Caco-2 (cell line): ENCODE results near the gene TRIB2. TPM values are rescaled to one million over a fixed set of nuclear protein-coding genes. Genes with fewer than 3 reads are reported as not detected.

Source experiments
- BruUV-seq: library from RNA; stranded (reverse); fragments of 400-500 nt; replicated peaks from 2 replicates; lab custom pipeline; 2021; lab: Mats Ljungman, UMichigan
- CTCF ChIA-PET: fragments of 300-600 bp; sonication (Branson Sonifier 250); formaldehyde crosslinking; loops from one replicate; lab custom pipeline; 2022; ENCODE audit warnings: antibody characterized with exemption; lab: Charles Lee
- POLR2A ChIA-PET: fragments of 300-600 bp; sonication (Branson Sonifier 250); formaldehyde crosslinking; loops from one replicate; lab custom pipeline; 2022; ENCODE audit warnings: antibody characterized with exemption; lab: Charles Lee
- DNase-seq, 2 experiments: peaks; one replicate each; pipeline versions ENCODE4 v3.0.0 to v3.0.0-alpha.2; 2020 to 2022
- H3K27me3 ChIP-seq: replicated peaks from 2 replicates; pipeline ENCODE4 v1.6.0; 2011; ENCODE audit warnings: low read length; ENCODE audit not compliant: control insufficient read depth, insufficient read depth
- H3K36me3 ChIP-seq: 2 replicates; pipeline ENCODE4 v1.5.1; 2011; ENCODE audit warnings: low read length; ENCODE audit not compliant: control insufficient read depth, insufficient read depth
- H3K4me1 ChIP-seq: fragments of 250-450 bp; sonication (Bioruptor Pico); 2 replicates; pipeline ENCODE4 v1.5.1; 2020; ENCODE audit warnings: mild to moderate bottlenecking
- H3K4me3 ChIP-seq: 2 replicates; pipeline ENCODE4 v1.5.1; 2011; ENCODE audit warnings: low read depth, mild to moderate bottlenecking, control low read depth, low read length
- H3K9me3 ChIP-seq: fragments of 250-450 bp; sonication (Bioruptor Pico); 2 replicates; pipeline ENCODE4 v1.5.1; 2020; ENCODE audit warnings: mild to moderate bottlenecking, moderate library complexity
- H3K27ac Mint-ChIP-seq: one replicate; pipeline ENCODE4 v1.8.0; 2022; ENCODE audit warnings: mixed read lengths; ENCODE audit not compliant: unreplicated experiment
- H3K27me3 Mint-ChIP-seq: one replicate; pipeline ENCODE4 v1.8.0; 2022; ENCODE audit warnings: mixed read lengths; ENCODE audit not compliant: insufficient read depth, unreplicated experiment
- H3K36me3 Mint-ChIP-seq: one replicate; pipeline ENCODE4 v1.8.0; 2022; ENCODE audit warnings: mild to moderate bottlenecking, mixed read lengths; ENCODE audit not compliant: insufficient read depth, unreplicated experiment
- H3K4me1 Mint-ChIP-seq: one replicate; pipeline ENCODE4 v1.8.0; 2022; ENCODE audit warnings: low read depth, mixed read lengths; ENCODE audit not compliant: unreplicated experiment
- H3K4me3 Mint-ChIP-seq: one replicate; pipeline ENCODE4 v1.8.0; 2022; ENCODE audit warnings: mild to moderate bottlenecking, moderate library complexity, mixed read lengths; ENCODE audit not compliant: unreplicated experiment
- H3K9me3 Mint-ChIP-seq: one replicate; pipeline ENCODE4 v1.8.0; 2022; ENCODE audit warnings: mixed read lengths; ENCODE audit not compliant: unreplicated experiment
- intact Hi-C: fragments of 100-400 bp; cut with micrococcal nuclease; formaldehyde crosslinking; loops from one replicate; pipeline ENCODE4 v1.10.0; 2022; ENCODE audit not compliant: unreplicated experiment
- total RNA-seq: library from RNA; stranded (reverse); gene quantifications from 2 replicates; pipeline ENCODE4 v1.2.3, GENCODE V29; 2022
- TF ChIP-seq, protein P1 (sequence below), 2 experiments: fragments of 200-600 bp in 1 of 2; IDR thresholded peaks; 1 replicate in 1 of 2; 2 replicates in 1 of 2; pipeline versions ENCODE4 v1.5.1 to v1.8.0; 2011 to 2022; ENCODE audit warnings: antibody characterized with exemption in 1 of 2, control low read depth in 1 of 2, inconsistent platforms in 1 of 2, low read depth in 1 of 2, low read length in 1 of 2, mild to moderate bottlenecking in 1 of 2, moderate library complexity in 1 of 2; ENCODE audit not compliant: insufficient read depth in 1 of 2, severe bottlenecking in 1 of 2, unreplicated experiment in 1 of 2

The TRIB2 gene
- total RNA-seq, 1 experiment from 2014 or later: 2.9 TPM

DNA sequence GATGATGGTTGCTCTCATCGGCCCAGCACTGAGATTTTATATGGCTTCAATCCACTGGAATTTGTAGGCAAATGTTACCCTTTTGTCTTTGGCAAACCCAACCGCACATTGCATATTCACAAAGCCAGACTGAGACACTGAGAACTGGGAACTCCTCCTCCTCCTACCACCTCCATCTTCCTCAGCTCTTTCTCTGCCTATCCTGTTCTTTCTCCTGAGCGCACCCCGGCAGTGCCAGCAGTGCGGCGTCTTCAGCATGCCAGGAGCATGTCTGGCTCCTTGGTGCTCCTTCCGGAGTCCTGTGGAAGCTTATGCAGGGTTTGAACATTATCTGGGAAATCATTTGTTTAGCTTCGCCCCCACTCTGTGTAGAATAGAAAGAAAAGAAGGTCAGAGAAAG, 50.8 kb downstream of the TRIB2 start:
- BruUV-seq: no TSS peak
- Histone ChIP-seq H3K36me3 (no peaks in the 10 kb centered on the region), H3K4me3 (no peak overlapping the region), H3K4me1 (no peaks in the 10 kb centered on the region), H3K27me3 (no peaks in the 10 kb centered on the region), H3K9me3 (no peaks in the 10 kb centered on the region)
- H3K36me3 Mint-ChIP-seq: no peaks in the 10 kb centered on the region
- no peak overlapping the region for H3K4me3 Mint-ChIP-seq
- no peak overlapping the region for H3K27ac Mint-ChIP-seq
- DNase-seq: no peak
- ChIA-PET POLR2A (no interaction called here), CTCF (no interaction called here)
- intact Hi-C loops: no loop called here
- H3K9me3 Mint-ChIP-seq: no peaks in the 10 kb centered on the region
- TF ChIP-seq, protein P1, sequence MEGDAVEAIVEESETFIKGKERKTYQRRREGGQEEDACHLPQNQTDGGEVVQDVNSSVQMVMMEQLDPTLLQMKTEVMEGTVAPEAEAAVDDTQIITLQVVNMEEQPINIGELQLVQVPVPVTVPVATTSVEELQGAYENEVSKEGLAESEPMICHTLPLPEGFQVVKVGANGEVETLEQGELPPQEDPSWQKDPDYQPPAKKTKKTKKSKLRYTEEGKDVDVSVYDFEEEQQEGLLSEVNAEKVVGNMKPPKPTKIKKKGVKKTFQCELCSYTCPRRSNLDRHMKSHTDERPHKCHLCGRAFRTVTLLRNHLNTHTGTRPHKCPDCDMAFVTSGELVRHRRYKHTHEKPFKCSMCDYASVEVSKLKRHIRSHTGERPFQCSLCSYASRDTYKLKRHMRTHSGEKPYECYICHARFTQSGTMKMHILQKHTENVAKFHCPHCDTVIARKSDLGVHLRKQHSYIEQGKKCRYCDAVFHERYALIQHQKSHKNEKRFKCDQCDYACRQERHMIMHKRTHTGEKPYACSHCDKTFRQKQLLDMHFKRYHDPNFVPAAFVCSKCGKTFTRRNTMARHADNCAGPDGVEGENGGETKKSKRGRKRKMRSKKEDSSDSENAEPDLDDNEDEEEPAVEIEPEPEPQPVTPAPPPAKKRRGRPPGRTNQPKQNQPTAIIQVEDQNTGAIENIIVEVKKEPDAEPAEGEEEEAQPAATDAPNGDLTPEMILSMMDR (IDR thresholded peaks at IDR 0.05; ENCODE audit: insufficient read depth in 1 of 2, low read depth in 1 of 2, low read length in 1 of 2, severe bottlenecking in 1 of 2, unreplicated experiment in 1 of 2): no peak
- H3K4me1 Mint-ChIP-seq: no peaks in the 10 kb centered on the region
- peaks cover 13% of the 10 kb centered on the region for H3K27me3 Mint-ChIP-seq

DNA sequence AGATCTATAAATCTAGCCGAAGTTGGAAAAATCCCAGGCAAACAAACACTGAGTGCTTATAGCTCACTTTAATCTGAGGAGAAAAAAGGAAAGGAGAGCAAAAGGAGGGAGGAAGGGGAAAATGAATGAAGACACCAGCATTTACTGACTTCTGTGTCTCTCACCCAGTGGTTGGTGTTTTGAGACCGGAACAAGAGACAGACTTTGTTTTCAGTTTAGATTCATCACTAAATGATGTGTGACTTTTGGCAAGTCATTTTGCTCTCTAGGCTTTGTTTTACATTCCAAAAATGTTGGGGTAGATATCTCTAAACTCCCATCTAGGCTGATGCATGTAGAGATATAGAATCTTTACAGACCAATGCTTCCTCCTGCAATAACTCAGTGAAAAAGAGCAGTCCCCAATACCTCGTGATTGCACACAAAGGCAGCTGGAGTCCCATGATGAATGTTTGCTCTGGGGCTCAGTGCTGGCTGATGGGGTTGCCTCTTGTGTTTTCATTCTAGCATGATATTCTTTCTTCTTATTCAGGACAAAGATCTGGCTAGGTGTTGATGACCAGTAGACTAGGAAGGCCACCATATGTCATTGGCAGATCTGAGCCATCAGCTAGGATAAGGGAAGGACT, 51.4 kb downstream of the TRIB2 start:
- no peaks in the 10 kb centered on the region for H3K36me3 Mint-ChIP-seq
- H3K4me1 Mint-ChIP-seq: no peaks in the 10 kb centered on the region
- POLR2A ChIA-PET: no interaction called here
- BruUV-seq: no TSS peak
- no peaks in the 10 kb centered on the region for H3K9me3 ChIP-seq
- H3K9me3 Mint-ChIP-seq: no peaks in the 10 kb centered on the region
- no peak for DNase-seq
- H3K4me3 ChIP-seq: no peak overlapping the region
- no peaks in the 10 kb centered on the region for H3K4me1 ChIP-seq
- no peaks in the 10 kb centered on the region for H3K27me3 ChIP-seq
- TF ChIP-seq, protein P1 (IDR thresholded peaks at IDR 0.05; ENCODE audit: insufficient read depth in 1 of 2, low read depth in 1 of 2, low read length in 1 of 2, severe bottlenecking in 1 of 2, unreplicated experiment in 1 of 2): no peak
- intact Hi-C loops: no loop called here
- no peaks in the 10 kb centered on the region for H3K36me3 ChIP-seq
- no peak overlapping the region for H3K4me3 Mint-ChIP-seq
- H3K27ac Mint-ChIP-seq: no peak overlapping the region
- CTCF ChIA-PET: no interaction called here
- peaks cover 11% of the 10 kb centered on the region for H3K27me3 Mint-ChIP-seq

GRCh38 chr2:12769492-12770105, 52.9 kb downstream of the TRIB2 start:
- Histone ChIP-seq H3K36me3 (no peaks in the 10 kb centered on the region), H3K4me1 (no peaks in the 10 kb centered on the region), H3K9me3 (no peaks in the 10 kb centered on the region), H3K27me3 (no peaks in the 10 kb centered on the region), H3K4me3 (no peak overlapping the region)
- CTCF ChIA-PET: no interaction called here
- TF ChIP-seq, protein P1 (IDR thresholded peaks at IDR 0.05; ENCODE audit: insufficient read depth in 1 of 2, low read depth in 1 of 2, low read length in 1 of 2, severe bottlenecking in 1 of 2, unreplicated experiment in 1 of 2): no peak
- no peak for DNase-seq
- intact Hi-C loops: no loop called here
- no peaks in the 10 kb centered on the region for H3K9me3 Mint-ChIP-seq
- no TSS peak for BruUV-seq
- no peak overlapping the region for H3K4me3 Mint-ChIP-seq
- no peaks in the 10 kb centered on the region for H3K4me1 Mint-ChIP-seq
- POLR2A ChIA-PET: no interaction called here
- H3K27ac Mint-ChIP-seq: no peak overlapping the region
- no peaks in the 10 kb centered on the region for H3K36me3 Mint-ChIP-seq
- H3K27me3 Mint-ChIP-seq: peaks cover 9% of the 10 kb centered on the region
